HepG2 (cell line): ENCODE results near the gene TGFBR1. TPM values are rescaled to one million over a fixed set of nuclear protein-coding genes. Genes with fewer than 3 reads are reported as not detected.

Experiments
- ATAC-seq: fragments of 200-7000 bp; cut with Tn5 transposase; 3 replicates; pipeline ENCODE4 v1.9.1; 2020; ENCODE audit warnings: mild to moderate bottlenecking, moderate library complexity
- BruUV-seq: library from RNA; stranded (reverse); fragments of 400-500 nt; replicated peaks from 2 replicates; lab custom pipeline; 2021; lab: Mats Ljungman, UMichigan
- CTCF ChIA-PET: fragments of 300-600 bp; formaldehyde crosslinking; extraction: SDS; loops from one replicate; lab custom pipeline; 2021; ENCODE audit warnings: low total read pairs, inconsistent platforms, low intra/inter-chr PET ratio; lab: Yijun Ruan, JAX
- POLR2A ChIA-PET: fragments of 350-600 bp; sonication (Branson Sonifier 250); formaldehyde crosslinking; loops from one replicate; lab custom pipeline; 2020; ENCODE audit warnings: antibody characterized with exemption, inconsistent platforms; lab: Yijun Ruan, JAX
- DNase-seq: peaks from one replicate; pipeline ENCODE4 v3.0.0-alpha.2; 2015; ENCODE audit warnings: low spot score
- FAIRE-seq: peaks from 3 replicates; lab custom pipeline; 2011; peaks lifted over from hg19 to GRCh38; lab: Jason Lieb, UNC
- H2AFZ ChIP-seq: one replicate; pipeline ENCODE4 v1.6.1; 2011; ENCODE audit warnings: low read length, inconsistent platforms
- H3K27ac ChIP-seq: fragments of 300-600 bp; 3 replicates; pipeline ENCODE4 v1.8.0; 2011; ENCODE audit warnings: mixed run types, mild to moderate bottlenecking, mixed read lengths, low read length, inconsistent platforms; ENCODE audit not compliant: insufficient read depth; ENCODE audit errors: extremely low read length
- H3K27me3 ChIP-seq, 2 experiments: fragments of 200-600 bp in 1 of 2; 2 replicates in 1 of 2; 3 replicates in 1 of 2; pipeline versions ENCODE4 v1.6.0 to v1.8.0; 2011; ENCODE audit warnings: low read length in 2 of 2, mild to moderate bottlenecking in 2 of 2, moderate library complexity in 2 of 2, inconsistent platforms in 1 of 2; ENCODE audit not compliant: insufficient read depth in 2 of 2, control insufficient read depth in 1 of 2
- H3K36me3 ChIP-seq, 2 experiments: fragments of 200-600 bp in 1 of 2; replicated peaks in 1 of 2; 2 replicates in 1 of 2; 3 replicates in 1 of 2; pipeline versions ENCODE4 v1.5.1 to v1.8.0; 2011; ENCODE audit warnings: low read length in 2 of 2, inconsistent platforms in 1 of 2; ENCODE audit not compliant: insufficient read depth in 2 of 2, control insufficient read depth in 1 of 2
- H3K4me1 ChIP-seq: 2 replicates; pipeline ENCODE4 v1.5.1; 2012; ENCODE audit warnings: low read length, inconsistent platforms; ENCODE audit not compliant: insufficient read depth
- H3K4me2 ChIP-seq: 2 replicates; pipeline ENCODE4 v1.6.0; 2011; ENCODE audit warnings: low read depth, low read length, inconsistent platforms
- H3K4me3 ChIP-seq, 3 experiments: fragments of 200-600 bp in 1 of 3; sonication (generic), shearing (Covaris generic) in 1 of 3; replicated peaks in 1 of 3; 2 replicates each; pipeline ENCODE4 v1.5.1; 2011 to 2016; ENCODE audit warnings: low read length in 3 of 3, inconsistent platforms in 2 of 3, low read depth in 2 of 3, mild to moderate bottlenecking in 2 of 3, control low read depth in 1 of 3, mixed read lengths in 1 of 3; ENCODE audit not compliant: insufficient read depth in 1 of 3
- H3K79me2 ChIP-seq: one replicate; pipeline ENCODE4 v1.6.1; 2011; ENCODE audit warnings: low read length, inconsistent platforms; ENCODE audit not compliant: insufficient read depth
- H3K9ac ChIP-seq: 2 replicates; pipeline ENCODE4 v1.6.0; 2011; ENCODE audit warnings: mild to moderate bottlenecking, low read depth, low read length, inconsistent platforms; ENCODE audit not compliant: insufficient read depth
- H3K9me3 ChIP-seq: 2 replicates; pipeline ENCODE4 v1.5.1; 2012; ENCODE audit warnings: mild to moderate bottlenecking, low read length
- H4K20me1 ChIP-seq: 2 replicates; pipeline ENCODE4 v1.6.0; 2011; ENCODE audit warnings: inconsistent platforms, mild to moderate bottlenecking, low read length, moderate library complexity; ENCODE audit not compliant: insufficient read depth
- ARNT ChIP-seq: fragments of 450-650 bp; IDR thresholded peaks from 2 replicates; pipeline ENCODE4 v1.6.1; 2017
- ESRRA ChIP-seq: sonication (generic); formaldehyde crosslinking; IDR thresholded peaks from 2 replicates; pipeline ENCODE4 v1.5.1; 2020; ENCODE audit warnings: mild to moderate bottlenecking, low read depth, missing genetic modification reagents
- GPN1 ChIP-seq: sonication (generic); formaldehyde crosslinking; IDR thresholded peaks from 2 replicates; pipeline ENCODE4 v1.5.1; 2020; ENCODE audit warnings: missing genetic modification reagents, borderline replicate concordance
- PHF5A ChIP-seq: IDR thresholded peaks from one replicate; pipeline ENCODE4 v1.6.1; 2018; ENCODE audit warnings: low read depth, missing genetic modification reagents; ENCODE audit not compliant: unreplicated experiment
- PLSCR1 ChIP-seq: sonication (generic); formaldehyde crosslinking; IDR thresholded peaks from 2 replicates; pipeline ENCODE4 v1.5.0; 2020; ENCODE audit warnings: missing genetic modification reagents, mild to moderate bottlenecking, borderline replicate concordance
- POLR2G ChIP-seq: fragments of 200-400 bp; formaldehyde crosslinking; IDR thresholded peaks from 2 replicates; pipeline ENCODE4 v1.6.1; 2018; ENCODE audit warnings: mild to moderate bottlenecking, low read depth, low read length, moderate library complexity
- RCOR2 ChIP-seq: IDR thresholded peaks from 2 replicates; pipeline ENCODE4 v1.6.1; 2016; ENCODE audit warnings: missing biosample characterization, missing genetic modification reagents
- SRSF9 ChIP-seq: fragments of 200-400 bp; formaldehyde crosslinking; IDR thresholded peaks from 2 replicates; pipeline ENCODE4 v1.6.1; 2018; ENCODE audit warnings: borderline replicate concordance, mild to moderate bottlenecking, low read depth, low read length; ENCODE audit not compliant: insufficient read depth, poor library complexity, severe bottlenecking
- TBP ChIP-seq: sonication (generic); formaldehyde crosslinking; IDR thresholded peaks from 2 replicates; pipeline ENCODE4 v1.5.0; 2020; ENCODE audit warnings: missing genetic modification reagents
- WIZ ChIP-seq: sonication (generic); formaldehyde crosslinking; IDR thresholded peaks from 2 replicates; pipeline ENCODE4 v1.5.1; 2020; ENCODE audit warnings: mild to moderate bottlenecking, missing genetic modification reagents
- YEATS2 ChIP-seq: sonication (generic); formaldehyde crosslinking; IDR thresholded peaks from 2 replicates; pipeline ENCODE4 v1.4.0; 2020; ENCODE audit warnings: missing genetic modification reagents, borderline replicate concordance
- ZFP82 ChIP-seq: sonication (generic); formaldehyde crosslinking; IDR thresholded peaks from 2 replicates; pipeline ENCODE4 v1.5.1; 2020; ENCODE audit warnings: mild to moderate bottlenecking, missing genetic modification reagents, borderline replicate concordance
- ZMYM4 ChIP-seq: sonication (generic); formaldehyde crosslinking; IDR thresholded peaks from 2 replicates; pipeline ENCODE4 v1.8.1; 2023; ENCODE audit warnings: mild to moderate bottlenecking, missing genetic modification reagents
- ZNF343 ChIP-seq: sonication (generic); formaldehyde crosslinking; IDR thresholded peaks from 2 replicates; pipeline ENCODE4 v1.4.0; 2020; ENCODE audit warnings: mild to moderate bottlenecking, missing genetic modification reagents
- ZNF354B ChIP-seq: sonication (generic); formaldehyde crosslinking; IDR thresholded peaks from 2 replicates; pipeline ENCODE4 v1.8.0; 2022; ENCODE audit warnings: mild to moderate bottlenecking, missing genetic modification reagents
- ZSCAN21 ChIP-seq: sonication (generic); formaldehyde crosslinking; IDR thresholded peaks from 2 replicates; pipeline ENCODE4 v1.8.0; 2022; ENCODE audit warnings: mild to moderate bottlenecking, missing genetic modification reagents, moderate library complexity, borderline replicate concordance
- WGBS: methylation state at CpG from one replicate; pipeline ENCODE4 v1.1.6; 2017; ENCODE audit warnings: low lambda C conversion rate; 5-methylcytosine and 5-hydroxymethylcytosine counted together
- in situ Hi-C: cut with HindIII; loops from 2 replicates; pipeline ENCODE4 v1.10.0; 2017; ENCODE audit warnings: low pct_unique_long_range_greater_than_20kb; ENCODE audit not compliant: extremely low pct_ligation_motif_present
- intact Hi-C: fragments of 100-400 bp; cut with micrococcal nuclease; formaldehyde crosslinking; loops from one replicate; pipeline ENCODE4 v1.10.0; 2022; ENCODE audit not compliant: unreplicated experiment
- polyA plus RNA-seq, 8 experiments: library from polyadenylated mRNA; depleted of rRNA in 3 of 8; stranded (reverse) in 7 of 8; unstranded in 1 of 8; fragments of >200 nt; fragmentation: Illumina TruSeq in 4 of 8; extraction: Trizol in 4 of 8; gene quantifications; 2 replicates each; pipeline versions ENCODE4 v1.2.1 to v1.2.3, GENCODE V29; 2011 to 2016; ENCODE audit warnings: low read depth in 4 of 8, missing spikeins in 1 of 8, mixed read lengths in 1 of 8; ENCODE audit not compliant: insufficient read depth in 1 of 8
- total RNA-seq, 5 experiments: library from RNA; depleted of rRNA; stranded (reverse); fragments of >200 nt; fragmentation: Illumina TruSeq; extraction: Trizol; gene quantifications; 2 replicates each; pipeline ENCODE4 v1.2.3, GENCODE V29; 2016; ENCODE audit warnings: low read depth in 1 of 5
- TF ChIP-seq, protein P1 (sequence below): sonication (generic); formaldehyde crosslinking; IDR thresholded peaks from 2 replicates; pipeline ENCODE4 v1.4.0; 2020; ENCODE audit warnings: missing genetic modification reagents, mild to moderate bottlenecking, borderline replicate concordance
- TF ChIP-seq, protein P2 (sequence below): sonication (generic); formaldehyde crosslinking; IDR thresholded peaks from 2 replicates; pipeline ENCODE4 v1.4.0; 2020; ENCODE audit warnings: mild to moderate bottlenecking, low read depth, missing genetic modification reagents

Gene TGFBR1
- total and polyA plus RNA-seq, 2 of the 13 experiments (the other 11 are each of a cell fraction or from before 2014, with no cell fraction given), result 16.8 to 23.9 TPM

GRCh38 chr9:99069546-99069945 lies 35.4 kb upstream of the TGFBR1 start:
- in situ Hi-C loops, result no loop called here
- BruUV-seq, result no TSS peak
- Histone ChIP-seq H3K4me2 (no peak overlapping the region), H3K4me1 (no peaks in the 10 kb centered on the region), H4K20me1 (no peaks in the 10 kb centered on the region), H3K27ac (no peak overlapping the region), H3K79me2 (no peaks in the 10 kb centered on the region), H3K4me3 (no peak overlapping the region), H3K9ac (no peak overlapping the region), H2AFZ (no peak overlapping the region), H3K27me3 (peaks cover 0 to 2% of the 10 kb centered on the region in 2 experiments; a peak in 2 of 5 replicates), H3K9me3 (no peaks in the 10 kb centered on the region), H3K36me3 (no peaks in the 10 kb centered on the region)
- WGBS, result 63% methylated on average over 12 of the region's 12 CpGs
- no peak for DNase-seq
- POLR2A ChIA-PET, result no interaction called here
- TF ChIP-seq TBP (CRISPR knock-in tag) (no peak), PHF5A (CRISPR knock-in tag) (no peak), PLSCR1 (CRISPR knock-in tag) (no peak), SRSF9 (no peak), ESRRA (CRISPR knock-in tag) (no peak), ZNF343 (no peak), ZFP82 (no peak), RCOR2 (CRISPR knock-in tag) (no peak), ZNF354B (CRISPR knock-in tag) (no peak), POLR2G (no peak), ZSCAN21 (CRISPR knock-in tag) (no peak), GPN1 (CRISPR knock-in tag) (no peak), ZMYM4 (CRISPR knock-in tag) (no peak), ARNT (no peak), YEATS2 (CRISPR knock-in tag) (no peak), WIZ (CRISPR knock-in tag) (no peak)
- TF ChIP-seq, protein P1, sequence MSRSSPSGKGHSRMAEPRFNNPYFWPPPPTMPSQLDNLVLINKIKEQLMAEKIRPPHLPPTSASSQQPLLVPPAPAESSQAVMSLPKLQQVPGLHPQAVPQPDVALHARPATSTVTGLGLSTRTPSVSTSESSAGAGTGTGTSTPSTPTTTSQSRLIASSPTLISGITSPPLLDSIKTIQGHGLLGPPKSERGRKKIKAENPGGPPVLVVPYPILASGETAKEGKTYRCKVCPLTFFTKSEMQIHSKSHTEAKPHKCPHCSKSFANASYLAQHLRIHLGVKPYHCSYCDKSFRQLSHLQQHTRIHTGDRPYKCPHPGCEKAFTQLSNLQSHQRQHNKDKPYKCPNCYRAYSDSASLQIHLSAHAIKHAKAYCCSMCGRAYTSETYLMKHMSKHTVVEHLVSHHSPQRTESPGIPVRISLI (CRISPR knock-in tag), result no peak
- TF ChIP-seq, protein P2, sequence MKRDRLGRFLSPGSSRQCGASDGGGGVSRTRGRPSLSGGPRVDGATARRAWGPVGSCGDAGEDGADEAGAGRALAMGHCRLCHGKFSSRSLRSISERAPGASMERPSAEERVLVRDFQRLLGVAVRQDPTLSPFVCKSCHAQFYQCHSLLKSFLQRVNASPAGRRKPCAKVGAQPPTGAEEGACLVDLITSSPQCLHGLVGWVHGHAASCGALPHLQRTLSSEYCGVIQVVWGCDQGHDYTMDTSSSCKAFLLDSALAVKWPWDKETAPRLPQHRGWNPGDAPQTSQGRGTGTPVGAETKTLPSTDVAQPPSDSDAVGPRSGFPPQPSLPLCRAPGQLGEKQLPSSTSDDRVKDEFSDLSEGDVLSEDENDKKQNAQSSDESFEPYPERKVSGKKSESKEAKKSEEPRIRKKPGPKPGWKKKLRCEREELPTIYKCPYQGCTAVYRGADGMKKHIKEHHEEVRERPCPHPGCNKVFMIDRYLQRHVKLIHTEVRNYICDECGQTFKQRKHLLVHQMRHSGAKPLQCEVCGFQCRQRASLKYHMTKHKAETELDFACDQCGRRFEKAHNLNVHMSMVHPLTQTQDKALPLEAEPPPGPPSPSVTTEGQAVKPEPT (CRISPR knock-in tag), result no peak
- FAIRE-seq, result no peak
- intact Hi-C loops, result no loop called here
- CTCF ChIA-PET, result no interaction called here
- ATAC-seq, result no peak
